Measurements from ENCODE around the gene COLEC12.

DNA sequence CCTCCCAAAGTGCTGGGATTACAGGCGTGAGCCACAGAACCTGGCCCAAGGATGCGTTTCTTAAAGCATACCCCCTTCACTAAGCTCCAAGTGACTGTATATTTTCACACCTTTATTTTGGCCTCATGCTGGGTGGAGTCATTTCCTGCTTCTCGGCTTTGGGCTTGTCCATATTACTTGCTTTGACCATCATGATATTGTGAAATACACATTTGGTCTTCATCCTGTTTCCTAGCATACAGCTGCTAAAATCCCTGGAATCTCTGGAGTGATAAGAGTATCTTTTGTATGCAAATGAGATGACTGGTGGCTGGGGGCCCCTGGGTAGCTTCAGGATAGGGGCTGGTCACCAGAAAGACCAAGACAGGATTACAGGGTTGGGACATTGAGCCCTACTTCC is 17.6 kb upstream of the COLEC12 start:
- TF ChIP-seq, protein P1, sequence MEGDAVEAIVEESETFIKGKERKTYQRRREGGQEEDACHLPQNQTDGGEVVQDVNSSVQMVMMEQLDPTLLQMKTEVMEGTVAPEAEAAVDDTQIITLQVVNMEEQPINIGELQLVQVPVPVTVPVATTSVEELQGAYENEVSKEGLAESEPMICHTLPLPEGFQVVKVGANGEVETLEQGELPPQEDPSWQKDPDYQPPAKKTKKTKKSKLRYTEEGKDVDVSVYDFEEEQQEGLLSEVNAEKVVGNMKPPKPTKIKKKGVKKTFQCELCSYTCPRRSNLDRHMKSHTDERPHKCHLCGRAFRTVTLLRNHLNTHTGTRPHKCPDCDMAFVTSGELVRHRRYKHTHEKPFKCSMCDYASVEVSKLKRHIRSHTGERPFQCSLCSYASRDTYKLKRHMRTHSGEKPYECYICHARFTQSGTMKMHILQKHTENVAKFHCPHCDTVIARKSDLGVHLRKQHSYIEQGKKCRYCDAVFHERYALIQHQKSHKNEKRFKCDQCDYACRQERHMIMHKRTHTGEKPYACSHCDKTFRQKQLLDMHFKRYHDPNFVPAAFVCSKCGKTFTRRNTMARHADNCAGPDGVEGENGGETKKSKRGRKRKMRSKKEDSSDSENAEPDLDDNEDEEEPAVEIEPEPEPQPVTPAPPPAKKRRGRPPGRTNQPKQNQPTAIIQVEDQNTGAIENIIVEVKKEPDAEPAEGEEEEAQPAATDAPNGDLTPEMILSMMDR (IDR thresholded peaks at IDR 0.05), result no peak
- TF ChIP-seq POLR2A (IDR thresholded peaks at IDR 0.05), result no peak

Measured in thyroid gland (tissue), 4 donors.